Neural cell (in vitro differentiated cells): Measurements from ENCODE around the gene PWP2.
"Not testable (repeated sequence)": the region's sequence is repeated elsewhere in the genome, so short reads cannot be mapped to it uniquely, and the experiment has no call there.

ENCODE experiments used
- CTCF ChIP-seq: fragments of 450-650 bp; IDR thresholded peaks from 2 replicates; pipeline ENCODE4 v1.5.1; 2014; ENCODE audit warnings: antibody characterized with exemption, mild to moderate bottlenecking, moderate library complexity; ENCODE audit not compliant: poor library complexity, severe bottlenecking
- EP300 ChIP-seq: fragments of 450-650 bp; conservative IDR thresholded peaks from 2 replicates; pipeline ENCODE4 v1.6.1; 2014; ENCODE audit warnings: antibody characterized with exemption, mild to moderate bottlenecking, moderate library complexity; ENCODE audit not compliant: poor library complexity, severe bottlenecking
- EZH2 ChIP-seq: fragments of 200-600, 300-800 bp; shearing (Covaris generic), sonication (generic); IDR thresholded peaks from 2 replicates; pipeline ENCODE4 v1.6.1; 2014; ENCODE audit warnings: antibody characterized with exemption, low read length, borderline replicate concordance, mild to moderate bottlenecking; ENCODE audit not compliant: insufficient read depth, poor library complexity, severe bottlenecking
- POLR2AphosphoS5 ChIP-seq: IDR thresholded peaks from 2 replicates; pipeline ENCODE4 v1.6.1; 2012
- REST ChIP-seq: IDR thresholded peaks from 2 replicates; pipeline ENCODE4 v1.6.1; 2012; ENCODE audit warnings: borderline replicate concordance
- TAF1 ChIP-seq: IDR thresholded peaks from 2 replicates; pipeline ENCODE4 v1.6.1; 2012; ENCODE audit warnings: low read depth

GRCh38 chr21:44153214-44153888 is 46.2 kb downstream of the PWP2 start:
- not testable (repeated sequence) for TF ChIP-seq CTCF, REST, POLR2AphosphoS5, EZH2, EP300, TAF1
